Ammon's horn (tissue), 1 donor: ENCODE data around the gene RALB.
"Not testable (repeated sequence)": the region's sequence is repeated elsewhere in the genome, so short reads cannot be mapped to it uniquely, and the experiment has no call there.

ENCODE experiments used
- DNase-seq: peaks from one replicate; pipeline ENCODE4 v3.0.0-alpha.2; 2016; ENCODE audit warnings: low spot score

Gene RALB

DNA sequence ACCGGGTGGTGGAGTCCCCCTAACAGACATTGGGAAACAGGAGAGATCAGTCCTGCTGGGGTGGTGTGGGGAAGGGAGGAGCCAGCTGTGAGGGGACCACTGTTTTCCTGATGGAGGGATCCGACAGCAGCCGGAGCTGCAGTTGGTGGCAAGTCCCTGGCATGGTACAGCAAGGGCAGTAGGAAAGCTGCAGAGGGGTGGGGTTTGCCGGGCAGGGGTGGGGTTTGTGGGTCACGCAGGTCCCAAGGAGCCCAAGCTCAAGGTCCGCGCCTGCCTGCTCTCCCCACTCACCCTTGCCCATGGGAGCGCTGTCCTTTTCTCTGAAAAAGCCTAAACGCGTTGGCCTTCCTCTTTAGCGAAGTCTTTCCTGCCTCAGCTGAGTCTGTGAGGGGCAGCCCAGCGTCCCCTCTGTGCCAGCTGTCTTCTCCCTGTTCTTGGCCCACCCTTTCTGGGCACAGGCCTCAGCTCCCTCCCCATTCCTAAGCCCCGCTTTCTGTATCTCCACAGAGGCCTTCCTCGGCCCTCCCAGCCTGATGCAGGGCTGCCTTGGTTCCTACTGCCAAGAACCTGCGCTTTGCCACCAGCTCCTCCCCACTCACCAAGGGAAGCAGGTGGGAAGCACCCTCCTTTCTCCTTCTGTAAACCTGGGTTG lies 64.0 kb downstream of the RALB start:
- DNase-seq, result no peak

DNA sequence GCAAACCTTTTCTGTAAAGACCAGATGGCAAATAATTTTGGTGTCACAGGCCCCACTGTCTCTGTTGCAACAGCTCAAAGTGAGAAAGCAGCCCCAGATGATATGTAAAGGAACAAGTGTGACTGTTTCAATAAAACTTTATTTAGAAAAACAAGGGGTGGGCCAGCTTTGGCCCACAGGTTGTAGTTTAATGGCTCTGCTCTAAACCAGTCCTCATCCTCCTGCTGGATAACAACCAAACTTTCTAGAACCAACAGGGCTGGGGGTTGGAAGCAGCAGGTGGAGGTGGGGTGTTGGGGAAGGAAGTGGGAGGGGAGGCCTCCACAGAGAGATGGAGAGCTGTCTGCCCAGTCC lies 64.5 kb downstream of the RALB start:
- DNase-seq, result no peak

DNA sequence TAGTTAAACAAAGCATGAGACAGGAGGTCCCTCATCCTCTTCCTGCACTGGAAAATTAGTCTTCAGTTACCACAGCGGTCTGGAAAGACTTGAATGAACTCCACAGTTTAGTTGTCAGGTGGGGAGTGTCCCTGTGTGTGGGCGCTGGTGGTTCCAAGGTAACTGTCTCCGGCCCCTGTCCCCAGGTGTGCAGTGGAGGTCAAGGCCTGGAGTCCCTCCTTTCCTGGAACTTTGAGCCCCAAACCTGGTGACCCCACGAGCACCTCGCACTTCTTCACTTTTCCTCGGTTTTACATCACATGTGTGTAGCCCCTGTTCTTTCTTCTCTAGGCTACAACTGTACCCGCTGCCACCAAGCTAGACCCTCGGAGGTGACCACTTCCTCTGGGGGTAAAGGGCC lies 65.3 kb downstream of the RALB start:
- DNase-seq, result no peak

DNA sequence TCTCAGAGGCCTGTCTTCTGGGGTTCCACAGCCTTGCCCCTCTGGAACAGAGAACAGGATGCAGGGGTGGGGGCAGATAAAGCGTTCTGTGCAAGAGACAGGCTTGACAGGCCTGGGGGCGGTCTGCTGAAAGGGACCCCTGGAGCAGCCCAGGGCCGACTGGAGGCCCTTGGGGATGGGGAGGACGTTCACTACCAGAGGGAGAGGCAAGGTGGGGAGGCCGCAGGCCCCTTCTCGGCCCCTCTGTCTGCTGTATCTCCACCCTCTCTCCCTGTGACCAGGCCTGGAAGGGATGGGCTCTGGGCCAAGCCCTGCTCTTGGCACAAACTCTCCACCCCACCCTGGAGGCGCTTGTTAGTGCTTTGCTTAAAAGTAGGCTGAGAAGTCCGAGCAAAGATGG lies 66.0 kb downstream of the RALB start:
- no peak for DNase-seq

DNA sequence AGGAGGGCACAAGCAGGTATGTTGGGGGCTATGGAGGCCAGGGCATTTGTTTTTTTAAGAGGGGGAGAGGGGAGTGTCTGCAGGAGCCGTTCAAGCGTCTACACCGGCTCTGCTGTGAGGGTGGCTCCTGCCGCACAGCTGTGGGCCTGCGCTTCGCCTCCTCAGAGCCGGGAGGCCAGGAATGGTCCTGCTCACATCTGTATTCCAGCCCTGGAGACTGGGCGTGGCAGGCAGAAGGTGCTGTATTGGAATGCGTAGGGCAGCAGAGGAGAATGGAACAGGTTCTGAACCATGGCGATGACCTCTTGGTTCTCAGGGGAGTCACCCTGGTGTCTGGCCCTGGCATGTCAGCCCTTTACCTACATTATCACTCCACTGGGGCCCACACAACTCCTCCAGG lies 66.5 kb downstream of the RALB start:
- DNase-seq, result no peak

DNA sequence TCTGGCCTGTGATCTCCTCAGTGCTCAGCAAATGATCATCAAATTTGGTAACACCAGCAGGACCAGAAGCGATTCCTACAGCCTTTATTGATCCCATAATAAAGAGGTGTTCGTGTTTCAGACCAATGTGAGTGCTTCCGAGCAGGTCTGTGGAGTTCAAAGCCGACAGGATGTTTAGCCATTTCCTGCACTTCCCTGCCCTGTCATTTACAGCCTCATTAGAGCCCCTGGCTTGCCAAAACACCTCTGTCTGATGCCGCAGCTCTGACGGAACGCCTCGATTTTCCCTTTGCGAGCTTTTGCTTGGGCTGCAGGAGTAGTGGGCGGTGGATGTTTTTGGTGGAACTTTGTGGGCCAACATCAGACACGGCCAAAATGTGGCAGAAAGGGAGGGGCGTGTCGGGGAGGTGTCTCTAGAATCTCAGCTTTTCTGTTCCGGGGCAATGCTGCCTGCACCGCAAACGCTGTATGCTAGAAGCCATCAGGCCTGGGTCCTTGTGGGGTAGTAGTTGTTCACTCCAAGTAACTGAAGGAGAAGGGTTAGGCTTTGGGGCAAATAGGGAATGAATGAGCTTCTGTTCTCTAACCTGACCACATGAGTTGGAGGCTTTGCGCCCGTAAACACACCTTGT lies 67.2 kb downstream of the RALB start:
- no peak for DNase-seq

DNA sequence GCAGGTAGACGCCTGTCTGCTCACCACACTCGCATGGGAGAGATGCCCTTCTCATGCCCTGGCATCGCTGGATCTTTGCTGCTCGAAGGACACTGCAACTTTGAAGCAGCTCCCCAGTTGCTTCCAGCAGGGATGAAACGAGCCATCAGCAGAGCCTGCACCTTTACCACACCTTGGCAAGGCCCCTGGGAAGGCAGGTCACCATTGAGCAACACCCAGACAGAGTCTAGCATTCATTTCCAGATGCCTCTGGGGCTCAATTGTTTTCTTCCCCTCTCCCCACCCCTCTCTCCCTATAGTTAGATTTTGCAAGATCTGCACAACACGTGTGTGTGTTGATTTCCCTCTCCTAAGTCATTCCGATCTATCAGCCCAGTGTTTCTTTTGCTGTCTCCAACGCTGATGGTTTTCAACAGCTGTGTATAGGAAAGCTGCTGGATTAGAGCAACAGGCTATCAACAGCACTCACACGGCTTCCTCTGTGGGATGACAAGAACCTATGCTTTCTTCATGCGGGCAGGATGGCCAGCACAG lies 67.7 kb downstream of the RALB start:
- DNase-seq, result no peak

DNA sequence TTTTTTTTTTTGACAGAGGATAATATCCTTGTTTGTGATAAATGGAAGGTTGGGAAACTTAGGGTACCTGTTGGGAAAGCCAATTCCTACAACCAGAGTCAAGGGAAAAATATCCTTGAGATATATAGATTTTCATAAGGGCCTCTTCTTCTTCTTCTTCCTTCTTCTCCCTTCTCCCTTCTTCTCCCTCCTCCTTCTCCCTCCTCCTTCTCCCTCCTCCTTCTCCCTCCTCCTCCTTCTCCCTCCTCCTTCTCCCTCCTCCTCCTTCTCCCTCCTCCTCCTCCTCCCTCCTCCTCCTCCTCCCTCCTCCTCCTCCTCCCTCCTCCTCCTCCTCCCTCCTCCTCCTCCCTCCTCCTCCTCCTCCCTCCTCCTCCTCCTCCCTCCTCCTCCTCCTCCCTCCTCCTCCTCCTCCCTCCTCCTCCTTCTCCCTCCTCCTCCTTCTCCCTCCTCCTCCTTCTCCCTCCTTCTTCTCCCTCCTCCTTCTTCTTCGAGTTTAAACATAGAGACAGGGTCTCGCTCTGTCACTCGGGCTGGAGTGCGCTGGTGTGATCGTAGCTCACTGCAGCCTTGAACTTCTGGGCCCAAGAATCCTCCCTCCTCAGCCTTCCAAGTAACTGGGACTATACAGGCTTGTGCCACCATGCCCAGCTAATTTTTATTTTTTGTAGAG lies 68.4 kb downstream of the RALB start:
- not testable (repeated sequence) for DNase-seq

DNA sequence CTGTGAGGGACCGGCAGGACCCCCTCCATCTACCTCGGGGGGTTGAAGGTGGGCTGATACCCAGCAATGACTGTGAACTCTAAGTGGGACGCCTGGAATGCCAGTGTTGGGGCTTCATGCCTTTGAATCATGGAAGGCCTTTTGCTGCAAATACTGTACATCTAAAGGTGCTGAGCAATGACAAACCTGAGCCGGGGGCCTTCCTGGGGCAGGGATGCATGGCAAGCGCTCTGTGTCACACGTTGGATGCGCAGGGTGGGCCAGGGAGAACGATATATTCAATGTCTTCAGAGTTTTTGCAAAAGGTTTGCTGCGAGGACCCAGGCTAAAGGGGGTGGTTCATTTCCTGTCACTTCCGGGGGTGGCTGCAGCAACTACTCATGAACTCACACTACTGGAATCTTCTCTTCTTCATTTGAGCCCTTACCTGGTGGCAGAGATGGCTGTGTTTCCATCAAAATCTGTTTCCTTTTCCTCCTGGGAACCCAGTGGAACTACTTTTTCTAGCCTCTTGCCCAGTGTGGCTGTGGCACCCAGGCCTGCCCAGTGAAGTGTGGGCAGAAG lies 69.2 kb downstream of the RALB start:
- no peak for DNase-seq

DNA sequence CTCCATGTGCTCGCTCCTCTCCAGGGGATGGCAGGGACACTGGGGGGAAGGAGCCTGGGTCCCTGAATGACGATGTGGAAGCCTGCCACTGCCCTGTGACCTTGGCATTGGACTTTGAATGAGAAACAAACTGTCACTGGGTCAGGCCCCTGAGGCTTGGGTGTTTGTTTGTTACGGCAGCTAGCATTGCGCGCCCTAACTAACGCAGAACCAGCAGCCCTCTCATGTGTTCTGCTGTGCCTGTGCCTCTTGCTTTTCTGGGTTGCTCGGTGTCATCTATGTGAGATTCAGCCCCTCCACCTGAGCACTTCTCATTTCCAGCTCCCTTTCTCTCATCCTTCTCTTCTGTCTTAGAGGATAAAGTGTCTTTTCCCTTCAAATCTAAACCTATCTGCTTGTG lies 69.7 kb downstream of the RALB start:
- no peak for DNase-seq

DNA sequence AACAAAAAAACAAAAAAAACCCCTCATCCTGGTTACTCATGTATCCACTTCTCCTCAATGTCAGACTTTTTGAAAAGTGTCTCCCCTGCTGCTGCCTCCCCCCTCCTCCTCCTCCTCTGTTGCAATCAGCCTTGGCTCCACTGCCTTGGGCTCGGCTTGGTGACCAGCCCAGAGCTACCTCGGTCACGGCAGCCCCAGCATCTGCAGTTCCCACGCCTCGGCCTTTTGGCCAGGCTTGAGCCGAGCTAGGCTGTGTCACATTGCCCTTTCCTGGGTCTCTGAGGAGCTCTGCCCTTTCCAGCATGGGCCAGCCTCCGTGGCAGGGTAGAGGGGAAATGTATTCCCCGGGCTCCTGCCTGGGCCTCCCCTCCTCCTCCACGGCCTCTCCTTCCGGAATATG lies 70.6 kb downstream of the RALB start:
- no peak for DNase-seq

DNA sequence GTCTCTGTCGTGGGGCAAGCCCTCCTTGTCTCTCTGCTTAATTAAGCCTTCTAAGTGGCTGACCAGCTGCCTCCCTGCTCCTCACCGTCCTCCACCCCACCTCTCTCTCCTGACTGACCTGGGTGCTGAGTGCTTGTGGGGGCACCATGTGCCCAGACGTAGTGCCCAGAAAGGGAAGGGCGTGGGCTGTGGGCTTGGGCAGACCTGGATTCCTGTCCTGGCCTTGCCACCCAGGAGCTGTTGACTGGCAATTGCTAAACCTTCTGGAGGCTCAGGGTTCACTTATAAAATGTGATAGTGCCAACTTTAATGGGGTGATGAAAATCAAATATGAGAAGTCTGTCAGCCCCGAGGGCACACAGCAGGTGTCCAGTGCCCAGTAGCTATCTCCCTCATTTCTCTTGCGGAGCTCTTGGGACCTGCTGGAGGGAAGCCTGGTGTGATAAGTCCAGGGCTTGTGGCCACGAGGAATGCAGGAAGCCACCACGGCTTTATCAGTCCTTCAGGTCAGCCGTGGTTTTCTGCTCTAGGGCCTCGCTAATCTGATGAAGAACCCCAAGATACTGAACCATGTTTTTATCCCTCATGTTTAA lies 71.3 kb downstream of the RALB start:
- no peak for DNase-seq

DNA sequence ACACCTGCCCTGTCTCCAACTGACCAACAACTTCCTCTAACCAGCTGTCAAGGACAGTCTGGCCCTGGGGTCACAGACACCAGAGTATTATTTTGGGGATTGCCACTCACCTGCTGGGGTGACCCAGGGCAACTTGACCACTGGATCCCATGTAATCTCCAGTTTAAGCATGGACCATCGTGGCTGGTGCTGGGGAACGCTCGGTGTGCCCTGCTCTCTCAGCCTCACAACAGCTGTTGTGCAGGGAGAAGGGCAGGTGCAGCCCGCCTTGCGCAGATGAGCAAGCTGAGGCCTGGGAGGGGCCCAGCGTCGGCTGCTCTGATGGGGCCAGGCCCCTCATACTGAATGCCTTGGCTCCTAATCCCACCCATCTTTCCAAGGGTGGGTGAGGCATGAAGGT lies 72.3 kb downstream of the RALB start:
- DNase-seq, result no peak

DNA sequence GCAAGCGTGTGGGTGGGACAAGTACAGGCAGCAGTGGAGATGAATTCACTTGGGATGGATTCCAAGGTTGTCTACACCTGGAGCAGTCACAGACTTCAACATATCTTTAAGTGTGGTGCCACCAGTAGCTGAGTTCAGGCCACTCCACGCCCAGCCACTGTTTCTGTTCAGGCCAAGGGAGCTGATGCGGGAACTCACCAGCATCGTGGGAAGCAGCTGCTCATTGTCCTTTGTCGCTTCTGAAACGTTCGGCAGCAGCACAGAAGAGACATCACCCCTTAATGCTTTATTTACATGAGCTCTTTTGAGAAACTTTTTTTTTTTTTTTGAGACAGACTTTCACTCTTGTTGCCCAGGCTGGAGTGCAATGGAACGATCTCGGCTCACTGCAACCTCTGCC lies 73.4 kb downstream of the RALB start:
- DNase-seq, result no peak

DNA sequence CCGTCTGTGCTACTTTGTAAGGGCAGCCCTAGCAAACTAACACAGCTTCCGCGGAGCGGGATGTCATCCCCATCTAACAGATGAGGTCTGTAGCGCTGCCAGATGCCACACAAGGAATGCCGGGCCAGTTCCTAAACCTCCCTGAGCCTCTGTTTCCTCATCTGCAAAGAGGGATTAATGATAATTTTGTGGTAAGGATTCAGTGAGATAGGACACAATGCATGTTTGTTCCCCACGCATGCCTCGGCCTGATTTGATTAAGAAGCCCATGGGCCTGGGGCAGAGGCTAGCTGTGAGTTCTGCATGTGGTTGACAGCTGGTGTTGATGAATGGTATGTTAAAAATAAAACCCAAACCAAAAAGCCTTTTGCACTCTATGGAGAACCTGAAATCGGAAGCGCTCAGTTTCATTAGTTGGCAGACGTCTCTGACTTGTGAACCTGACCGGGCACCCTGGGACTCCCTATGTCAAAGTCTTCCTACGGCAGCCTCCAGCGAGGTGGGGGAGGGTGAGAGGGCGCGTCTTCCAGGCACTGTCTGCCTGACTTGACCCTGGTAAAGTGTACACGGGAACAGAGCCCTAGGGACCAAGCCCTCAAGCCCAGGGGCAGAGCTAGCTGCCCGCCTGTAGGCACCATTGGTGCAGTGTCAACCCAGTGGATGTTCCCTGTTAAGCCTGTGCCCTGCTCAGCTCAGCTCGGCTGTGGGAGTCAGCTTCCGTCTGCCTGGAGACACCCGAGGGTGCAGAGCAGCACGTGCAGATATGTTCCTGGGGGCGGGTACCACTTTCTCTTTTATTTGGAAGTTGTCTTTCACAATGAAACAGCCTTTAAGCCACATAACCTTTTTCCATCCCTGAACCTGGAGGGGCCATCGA lies 78.5 kb downstream of the RALB start:
- no peak for DNase-seq

DNA sequence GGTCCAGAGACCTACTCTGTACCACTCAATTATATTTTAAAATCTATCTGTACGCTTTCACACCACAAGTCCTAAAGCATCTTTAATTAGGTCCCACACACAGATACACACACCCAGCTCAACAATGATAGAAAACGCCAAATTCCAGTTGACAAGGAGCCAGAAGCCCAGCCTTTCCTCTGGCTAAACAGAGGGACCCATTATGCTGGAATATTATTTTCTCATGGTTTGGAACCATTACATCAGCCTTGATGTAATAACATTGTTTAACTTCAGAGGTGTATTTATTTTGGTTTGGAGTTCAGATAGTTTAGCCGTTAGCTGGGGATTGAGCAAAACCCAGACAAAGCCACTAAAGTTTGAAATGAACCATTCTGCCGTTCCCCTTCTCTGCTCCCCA lies 79.3 kb downstream of the RALB start:
- no peak for DNase-seq

DNA sequence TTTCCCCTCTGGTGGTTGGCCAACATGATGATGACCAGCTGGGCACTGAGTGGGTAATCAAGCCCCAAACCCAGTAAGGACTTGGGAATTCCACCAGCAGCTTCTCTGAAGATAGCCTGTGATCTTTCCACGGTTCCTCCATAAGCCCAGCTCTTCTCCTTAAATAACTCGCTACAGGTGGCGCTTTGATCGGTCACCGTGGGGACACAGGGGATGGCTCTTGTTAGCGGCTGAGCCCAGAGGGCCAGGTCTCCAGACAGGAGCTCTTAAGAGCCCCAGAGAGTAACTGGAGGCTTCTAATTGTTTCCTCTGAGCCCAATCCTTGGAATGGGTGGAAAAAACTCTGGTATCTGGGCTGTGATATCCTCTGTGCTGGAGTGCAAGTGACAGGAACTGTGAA lies 79.7 kb downstream of the RALB start:
- DNase-seq, result no peak

DNA sequence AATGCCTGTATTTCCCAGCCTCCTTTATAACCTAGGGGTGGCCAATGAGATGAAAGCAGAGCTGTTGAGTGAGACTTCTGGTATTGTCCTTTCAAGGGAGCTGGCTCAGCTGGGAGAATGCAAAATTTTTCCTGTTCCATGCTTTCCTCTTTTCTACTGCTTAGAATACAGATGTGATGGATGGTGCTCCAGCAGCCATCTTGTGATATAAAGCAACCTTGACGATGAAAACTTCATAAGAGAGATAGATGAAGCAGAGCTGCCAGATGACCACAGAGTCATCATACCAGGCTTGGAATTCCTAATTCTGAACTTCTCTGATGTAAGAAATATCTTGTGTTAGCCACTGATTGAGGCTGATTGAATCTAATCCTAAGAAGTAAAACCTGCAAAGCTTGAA lies 81.4 kb downstream of the RALB start:
- DNase-seq, result no peak

DNA sequence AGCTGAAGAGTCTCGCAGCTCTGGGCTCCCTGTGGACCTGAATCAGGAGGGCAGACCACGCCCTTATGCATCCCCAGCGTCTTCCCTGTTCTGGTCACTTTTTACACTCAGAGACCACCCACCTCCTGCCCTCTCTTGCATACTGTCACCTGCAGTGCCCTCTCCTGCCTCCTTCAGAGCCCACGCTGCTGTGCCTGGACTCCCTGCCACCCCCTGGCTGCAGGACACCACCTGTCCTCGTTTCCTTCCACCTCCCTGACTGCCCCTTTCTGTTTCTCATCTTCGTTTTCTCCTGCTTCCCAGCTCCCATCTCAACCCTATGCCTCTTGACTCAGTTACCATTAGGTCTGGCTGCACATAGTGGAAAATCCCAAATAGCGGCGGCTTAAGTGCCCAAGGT lies 84.1 kb downstream of the RALB start:
- no peak for DNase-seq

DNA sequence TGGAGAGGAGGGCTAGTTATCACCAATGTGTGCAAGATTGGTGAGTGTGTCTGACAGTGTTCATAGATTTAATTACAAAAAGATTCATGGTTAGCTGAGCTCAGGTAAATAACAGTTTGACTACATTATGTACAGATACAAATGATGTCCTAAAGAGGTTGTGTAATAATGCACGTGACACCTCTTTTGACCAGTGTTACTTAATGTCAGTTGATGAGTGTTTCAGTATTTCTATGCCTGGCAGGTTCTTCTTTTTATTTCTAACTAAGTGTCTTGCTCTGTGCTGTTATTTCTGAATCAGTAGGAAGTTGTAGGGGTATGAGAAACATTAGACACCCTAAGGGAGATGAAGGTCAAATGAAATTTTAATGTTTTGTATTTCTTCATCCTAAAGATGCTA lies 85.4 kb downstream of the RALB start:
- no peak for DNase-seq

DNA sequence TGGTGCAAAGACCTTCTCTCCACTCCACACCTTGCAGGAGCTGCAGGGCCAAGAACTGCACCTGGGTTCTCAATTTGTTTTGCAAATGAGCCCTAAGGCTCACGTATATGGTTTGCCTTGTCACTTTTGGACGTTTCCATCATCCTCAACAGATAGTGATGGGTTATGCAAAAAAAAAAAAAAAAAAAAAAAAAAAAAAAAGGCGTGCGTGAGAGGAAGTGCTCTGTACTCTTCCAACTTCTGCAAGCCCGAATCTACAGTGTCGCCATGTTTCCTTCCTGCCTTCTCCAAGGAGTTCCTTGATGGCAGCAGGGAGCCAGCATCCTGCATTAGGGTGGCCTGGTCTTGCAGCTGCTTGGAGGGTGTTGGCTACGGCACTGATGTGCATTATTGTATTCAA lies 89.3 kb downstream of the RALB start:
- DNase-seq, result no peak

DNA sequence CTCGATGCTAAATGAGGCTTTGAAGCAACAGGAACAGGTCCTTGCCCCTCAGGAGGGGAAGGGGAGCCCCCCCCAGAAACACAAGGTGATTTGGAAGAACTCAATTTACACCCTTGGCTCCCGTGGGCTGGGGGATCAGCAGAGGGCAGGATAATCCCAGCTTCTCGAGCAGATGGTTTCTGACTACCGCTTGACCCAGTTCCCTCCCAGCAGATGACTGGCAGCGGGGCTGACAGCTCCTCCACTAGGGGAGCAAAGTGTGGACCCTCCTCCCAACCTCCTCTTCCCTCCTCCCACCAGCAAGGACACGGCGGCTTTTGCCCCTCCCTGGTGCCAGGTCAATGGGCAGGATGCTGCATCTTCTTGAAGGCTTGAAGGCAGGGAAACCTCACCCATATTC lies 89.8 kb downstream of the RALB start:
- no peak for DNase-seq
